Measurements from ENCODE around the gene SERTAD2. TPM values are rescaled to one million over a fixed set of nuclear protein-coding genes. Genes with fewer than 3 reads are reported as not detected.

The SERTAD2 gene
- 3.3 and 6.2 TPM in 2 replicates for total RNA-seq

DNA sequence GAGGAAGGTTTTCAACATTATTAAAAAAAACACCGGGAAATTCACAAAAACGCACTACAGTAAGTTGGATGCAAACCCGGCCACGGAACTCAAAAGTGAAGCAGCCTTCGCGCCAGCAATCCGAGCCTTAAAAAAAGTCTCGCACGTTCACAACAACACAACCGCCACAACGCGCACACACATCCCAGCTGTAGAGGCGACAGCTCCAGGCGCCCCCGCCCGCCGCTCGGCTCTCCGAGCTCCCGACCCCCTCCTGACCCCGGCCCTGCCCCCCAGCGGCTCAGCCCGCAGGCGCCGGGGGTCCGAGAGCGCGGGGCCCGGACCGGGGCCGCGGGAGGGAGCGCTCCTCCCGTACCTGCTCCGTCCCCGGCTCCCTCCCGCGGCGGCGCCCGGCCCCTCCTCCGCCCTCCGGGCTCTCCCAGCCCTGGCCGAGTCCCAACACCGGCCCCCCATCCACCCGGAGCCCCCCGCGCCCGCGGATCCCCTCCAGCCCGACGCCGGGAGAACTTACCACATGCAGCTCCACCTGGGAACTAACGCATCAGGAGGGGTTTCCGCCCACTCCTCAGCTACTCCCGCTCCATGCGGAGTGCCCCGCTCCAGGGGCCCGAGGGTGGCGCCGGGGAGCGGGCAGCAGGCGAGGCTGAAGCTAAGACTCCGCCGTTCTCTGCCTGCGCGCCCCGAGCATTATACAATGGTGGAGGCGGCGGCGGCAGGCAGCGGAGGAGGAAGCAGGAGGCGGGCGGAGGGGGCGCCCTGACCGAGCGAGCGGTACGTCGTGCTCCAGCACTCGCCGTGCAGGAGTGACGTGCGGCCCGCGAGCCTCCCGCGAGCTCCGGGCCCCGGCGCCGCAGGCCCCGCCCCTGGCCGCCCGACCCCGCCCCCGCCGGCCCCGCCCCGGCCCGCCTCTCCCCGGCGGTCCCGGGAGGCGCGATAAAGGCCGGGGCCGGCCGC lies at the start of gene SERTAD2:
SERTAD2 (minus strand) TSS at position 805 of the 954 bp plus-strand sequence. CDS start 17,042 bp downstream, outside the sequence.
- DNase-seq (ENCODE audit: low read depth in 2 of 2) = peak; percentile 92 to 94

DNA sequence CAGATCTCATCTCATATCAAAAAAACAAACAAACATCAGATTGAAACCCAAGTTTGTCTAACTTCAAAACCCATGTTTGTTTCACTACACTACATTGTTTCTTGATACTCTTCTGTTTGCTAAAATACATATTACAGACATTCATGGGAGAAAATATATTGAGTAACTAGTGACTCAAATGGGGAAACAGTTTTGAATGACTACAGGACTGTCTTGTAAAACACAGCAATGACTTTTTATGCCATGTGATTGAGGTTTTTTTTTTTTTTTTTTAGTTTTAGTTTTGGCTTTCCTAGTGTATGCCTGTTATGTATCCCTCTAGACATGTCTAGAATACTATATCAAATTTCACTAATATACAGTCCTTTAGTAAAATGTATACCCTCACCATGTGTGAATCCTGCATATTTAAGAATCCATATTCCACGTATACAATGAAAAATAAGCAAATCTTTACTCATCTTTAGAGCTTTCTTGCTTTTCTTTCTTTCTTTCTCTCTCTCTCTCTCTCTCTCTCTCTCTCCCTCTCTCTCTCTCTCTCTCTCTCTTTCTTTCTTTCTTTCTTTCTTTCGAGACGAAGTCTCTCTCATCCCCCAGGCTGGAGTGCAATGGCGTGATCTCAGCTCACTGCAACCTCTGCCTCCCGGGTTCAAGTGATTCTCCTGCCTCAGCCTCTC lies 46.6 kb upstream of the SERTAD2 start:
- no peak for DNase-seq (ENCODE audit: low read depth in 2 of 2)

- DNase-seq (ENCODE audit: low read depth in 2 of 2) = no peak
Measured at GRCh38 chr2:64699712-64700111, 46.0 kb upstream of the SERTAD2 start.

DNA sequence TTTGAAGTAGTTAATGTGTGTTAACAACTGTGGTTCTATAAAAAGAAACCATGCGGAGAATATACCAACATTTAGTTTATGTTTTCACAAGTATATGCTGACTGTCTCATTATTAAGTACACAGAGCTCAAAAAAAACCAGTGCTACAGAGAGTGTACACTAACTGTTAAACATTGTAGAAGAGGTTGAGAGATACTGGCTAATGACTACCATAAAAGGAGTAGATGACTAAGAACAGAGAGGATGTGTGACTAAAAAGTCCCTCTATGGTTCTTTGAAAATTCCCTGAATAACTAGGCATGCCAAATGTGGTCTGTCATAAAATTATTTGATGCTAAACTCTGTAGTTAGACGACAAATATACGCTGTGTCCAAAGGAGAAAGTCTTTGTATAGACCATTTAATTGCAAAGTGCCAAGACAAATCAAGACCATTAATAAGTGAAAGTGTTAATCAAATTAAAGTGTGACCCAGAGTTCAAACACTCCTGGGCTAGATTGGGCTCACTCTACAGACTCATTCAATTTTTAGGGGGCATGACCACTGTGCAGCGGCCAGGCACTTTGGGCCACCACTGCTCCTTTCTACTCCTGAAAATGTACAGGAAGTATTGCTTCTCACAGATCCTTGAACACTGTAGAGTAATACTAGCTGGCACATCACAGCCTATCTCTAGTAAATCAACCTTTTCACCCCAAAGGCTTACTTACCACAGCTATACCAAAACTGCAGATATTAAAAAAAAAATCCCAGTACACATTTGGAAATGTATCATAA lies 45.1 kb upstream of the SERTAD2 start:
- peak; percentile 88 to 91 for DNase-seq (ENCODE audit: low read depth in 2 of 2)

DNA sequence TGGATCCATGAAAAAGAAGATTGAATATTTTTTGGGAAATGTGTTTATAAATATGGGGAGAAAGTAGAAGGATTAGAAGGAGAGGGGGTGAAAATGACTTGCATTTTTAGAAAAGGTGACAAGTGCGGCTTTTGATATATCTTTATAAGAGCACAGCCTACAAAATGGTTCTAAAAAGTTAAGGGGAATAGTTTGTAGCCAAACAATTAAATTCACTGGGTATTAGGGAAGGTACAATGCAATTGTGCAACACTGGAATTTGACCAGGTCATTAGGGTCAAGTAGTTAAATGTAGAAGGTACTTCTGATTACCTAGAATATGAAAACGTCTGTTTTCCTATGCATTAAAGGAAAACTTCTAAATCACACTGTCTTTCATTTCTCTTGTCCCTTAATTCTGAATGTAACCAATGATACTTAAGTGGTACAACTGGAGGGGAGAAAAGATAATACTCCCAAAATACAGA lies 44.5 kb upstream of the SERTAD2 start:
- DNase-seq (ENCODE audit: low read depth in 2 of 2) = peak in 1 of 2 donors; percentile 19

GRCh38 chr2:64697297-64698176 lies 43.8 kb upstream of the SERTAD2 start:
- DNase-seq (ENCODE audit: low read depth in 2 of 2) = peak in 1 of 2 donors; percentile 32

DNA sequence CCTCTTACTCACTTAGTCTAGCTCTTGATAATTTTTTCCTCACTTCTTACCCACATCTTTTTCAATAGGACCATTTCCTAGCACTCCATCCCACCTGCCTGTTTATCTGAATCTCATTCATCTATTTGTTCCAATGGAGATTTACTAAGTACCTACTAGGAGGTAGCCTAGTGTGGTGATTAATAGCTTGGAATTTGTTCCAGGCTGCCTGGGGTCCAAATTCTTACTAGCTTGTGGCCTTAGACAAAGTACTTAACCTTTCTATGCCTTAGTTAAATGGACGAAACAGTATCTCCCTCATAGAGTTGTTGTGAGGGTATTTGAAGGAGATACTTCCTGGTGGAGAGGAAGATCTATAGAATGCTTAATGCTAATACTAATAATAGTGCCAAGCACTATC lies 42.9 kb upstream of the SERTAD2 start:
- DNase-seq (ENCODE audit: low read depth in 2 of 2) = no peak

DNA sequence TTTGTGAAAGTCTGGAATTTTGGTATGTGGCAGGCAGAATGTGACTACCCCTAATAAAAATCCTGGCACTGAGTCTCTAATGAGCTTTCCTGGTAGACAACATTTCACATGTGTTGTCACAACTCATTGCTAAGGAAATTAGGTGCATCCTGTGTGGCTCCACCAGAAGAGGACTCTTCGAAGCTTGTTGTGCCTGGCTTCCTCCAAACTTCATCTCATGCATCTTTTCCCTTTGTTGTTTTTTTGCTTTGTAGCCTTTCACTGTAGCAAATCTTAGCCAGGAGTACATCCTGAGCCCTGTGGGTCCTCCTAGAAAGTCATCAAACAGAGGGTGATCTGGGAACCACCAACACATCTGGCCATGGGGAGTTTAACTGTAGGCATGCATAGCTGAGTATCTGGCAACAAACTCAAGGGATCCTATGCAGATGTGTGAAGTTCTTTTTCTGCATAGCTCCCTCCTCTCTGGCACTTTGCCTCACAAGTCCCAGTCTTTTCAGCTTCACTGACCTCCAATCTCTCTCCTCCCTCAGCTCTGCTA lies 42.1 kb upstream of the SERTAD2 start:
- peak; percentile 92 for DNase-seq (ENCODE audit: low read depth in 2 of 2)

- no peak for DNase-seq (ENCODE audit: low read depth in 2 of 2)
Measured at GRCh38 chr2:64692401-64692800, 38.7 kb upstream of the SERTAD2 start.

DNA sequence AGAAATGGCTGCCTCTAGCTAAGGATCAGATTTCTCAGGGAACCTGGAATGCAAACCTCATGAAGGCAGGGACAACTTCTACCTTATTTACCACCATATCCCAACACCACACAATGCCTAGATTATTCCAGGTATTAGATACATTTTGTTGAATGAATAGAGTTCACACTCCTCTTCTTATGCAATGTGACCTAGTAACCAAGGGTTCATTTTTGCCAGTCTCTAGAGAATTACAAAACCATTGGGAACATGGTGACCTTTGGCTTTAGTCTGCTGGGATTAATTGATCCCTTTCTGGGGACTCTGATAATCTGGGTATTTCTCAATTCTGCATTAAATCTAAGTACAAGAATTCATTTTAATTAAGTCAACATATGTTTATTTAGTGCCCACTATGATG lies 35.2 kb upstream of the SERTAD2 start:
- no peak for DNase-seq (ENCODE audit: low read depth in 2 of 2)

DNA sequence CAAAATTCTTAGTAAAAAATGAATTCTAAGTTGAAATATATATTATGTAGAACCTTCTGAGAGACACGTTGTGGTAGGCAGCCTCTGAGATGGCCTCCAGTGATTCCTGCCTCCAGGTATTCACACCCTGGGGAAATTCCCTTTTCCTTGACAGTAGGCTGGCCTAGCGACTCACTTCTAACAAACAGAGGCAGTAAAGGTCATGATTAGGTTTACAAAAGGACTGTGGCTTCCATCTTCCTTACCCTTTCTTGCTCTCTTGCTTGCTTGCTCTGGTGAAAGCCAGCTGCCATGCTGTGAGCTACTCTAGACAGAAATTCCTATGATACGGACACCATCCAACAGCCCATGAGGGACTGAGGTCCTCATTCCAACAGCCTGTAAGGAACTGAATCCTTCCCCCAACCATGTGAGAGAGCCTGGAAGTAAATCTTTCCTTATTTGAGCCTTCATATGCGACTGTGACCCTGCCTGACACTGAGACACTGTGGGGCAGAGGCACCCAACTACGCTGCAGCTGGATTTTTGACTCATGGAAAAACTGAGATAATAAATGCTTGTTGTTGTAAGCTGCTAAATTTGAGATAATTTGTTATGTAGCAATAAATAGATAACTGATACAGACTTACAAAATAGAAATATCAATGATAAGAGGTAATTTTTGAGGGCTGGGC lies 32.7 kb upstream of the SERTAD2 start:
- no peak for DNase-seq (ENCODE audit: low read depth in 2 of 2)

- no peak for DNase-seq (ENCODE audit: low read depth in 2 of 2)
Measured at GRCh38 chr2:64685430-64685829, 31.7 kb upstream of the SERTAD2 start.

- DNase-seq (ENCODE audit: low read depth in 2 of 2) = no peak
Measured at GRCh38 chr2:64683771-64684510, 30.2 kb upstream of the SERTAD2 start.

GRCh38 chr2:64681479-64681967 lies 27.8 kb upstream of the SERTAD2 start:
- DNase-seq (ENCODE audit: low read depth in 2 of 2) = no peak

- no peak for DNase-seq (ENCODE audit: low read depth in 2 of 2)
Measured at GRCh38 chr2:64679673-64680425, 26.1 kb upstream of the SERTAD2 start.

GRCh38 chr2:64678771-64679590 lies 25.3 kb upstream of the SERTAD2 start:
- no peak for DNase-seq (ENCODE audit: low read depth in 2 of 2)

DNA sequence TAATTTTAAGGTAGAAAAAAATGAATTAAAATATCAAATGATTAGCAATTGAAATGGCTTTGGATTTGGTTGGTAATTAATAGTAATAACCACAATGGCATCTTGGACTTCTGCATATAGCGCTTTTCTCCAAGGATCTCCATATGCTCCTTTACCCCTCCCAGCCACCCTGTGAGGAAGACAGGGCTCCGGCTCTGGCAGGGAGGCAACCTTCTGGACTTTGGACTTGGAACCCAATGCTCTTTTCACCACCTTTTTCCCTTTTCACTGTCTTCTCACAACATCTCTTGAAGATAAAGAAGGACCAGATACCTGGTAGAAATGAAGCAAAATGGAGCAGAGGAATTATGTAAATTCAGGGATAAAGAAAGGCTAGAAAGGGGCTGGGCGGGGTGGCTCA lies 23.8 kb upstream of the SERTAD2 start:
- DNase-seq (ENCODE audit: low read depth in 2 of 2) = no peak
